Measurements from ENCODE around the gene APC2. TPM values are rescaled to one million over a fixed set of nuclear protein-coding genes. Genes with fewer than 3 reads are reported as not detected.
"Not testable (repeated sequence)": the region's sequence is repeated elsewhere in the genome, so short reads cannot be mapped to it uniquely, and the experiment has no call there.

The APC2 gene
- total RNA-seq, 1 donor from 2014 or later = 0.17 TPM

- DNase-seq (no peak), ATAC-seq (no peak)
- intact Hi-C loops (cut with micrococcal nuclease) = no loop called here
These were observed 22.6 kb upstream of the APC2 start for GRCh38 chr19:1427221-1427920.

- DNase-seq (no peak), ATAC-seq (peak; percentile 33)
- intact Hi-C loops (cut with micrococcal nuclease) = no loop called here
These were observed 21.1 kb upstream of the APC2 start for GRCh38 chr19:1428738-1429391.

- DNase-seq = peak; percentile 78
- peak; percentile 88 for ATAC-seq
- intact Hi-C loops (cut with micrococcal nuclease) = no loop called here
These were observed 20.2 kb upstream of the APC2 start for GRCh38 chr19:1429750-1430149.

DNA sequence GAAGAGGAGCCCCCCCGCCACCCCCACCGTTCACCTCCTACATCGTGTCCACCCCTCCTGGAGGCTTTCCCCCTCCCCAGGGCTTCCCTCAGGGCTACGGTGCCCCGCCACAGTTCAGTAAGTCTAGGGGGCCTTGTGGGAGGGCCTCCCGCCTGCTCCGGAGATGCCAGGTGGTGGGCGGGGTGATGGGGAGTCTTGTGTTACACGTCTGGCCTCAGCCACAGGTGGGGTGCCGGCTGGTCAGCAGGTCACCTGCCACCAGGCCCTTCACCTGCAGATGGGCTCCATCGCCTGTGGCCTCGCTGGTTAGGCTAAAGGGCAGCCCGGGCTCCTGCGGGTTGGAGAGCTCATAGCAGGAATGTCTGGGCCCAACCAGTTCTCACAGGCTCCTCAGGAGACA lies 19.7 kb upstream of the APC2 start:
- intact Hi-C loops (cut with micrococcal nuclease) = no loop called here
- ATAC-seq = peak; percentile 1

DNA sequence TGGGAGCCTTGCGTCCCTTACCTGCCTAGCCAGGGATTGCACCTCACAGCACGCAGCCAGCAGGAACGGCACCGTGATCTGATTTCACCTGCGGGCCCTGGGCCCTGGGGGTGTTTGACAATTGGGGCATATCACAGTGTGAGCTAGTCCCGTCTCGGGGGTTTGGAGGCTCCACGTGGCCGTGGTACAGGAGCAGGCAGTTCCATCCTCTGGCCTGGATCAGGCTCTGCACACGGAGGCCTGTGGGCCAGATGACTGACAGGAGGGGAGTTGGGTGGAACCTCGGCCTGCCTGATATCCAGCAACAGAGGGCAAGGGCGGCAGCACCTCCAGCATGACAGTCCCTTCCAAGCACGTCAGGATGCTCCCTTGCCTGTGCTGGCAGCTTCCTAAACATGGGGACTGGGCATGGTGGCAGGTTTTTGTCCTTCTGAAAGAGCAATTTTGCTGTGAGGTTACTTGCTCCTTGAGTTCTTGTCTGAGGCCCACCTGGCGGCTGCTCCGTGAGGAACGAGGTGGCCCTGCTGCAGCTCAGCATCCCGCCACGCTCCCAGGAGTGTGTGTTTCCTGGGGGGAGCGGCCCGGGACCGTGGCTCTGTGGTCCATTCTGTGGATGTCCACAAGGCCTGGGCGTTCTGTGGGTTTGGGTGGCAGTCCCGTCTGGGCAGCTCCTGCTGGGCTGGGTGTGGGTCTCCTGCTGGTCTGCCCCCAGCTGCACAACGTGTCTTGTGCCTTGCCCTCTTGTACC lies 18.0 kb upstream of the APC2 start:
- intact Hi-C loops (cut with micrococcal nuclease) = no loop called here
- no peak for DNase-seq
- ATAC-seq = no peak

More for the DNA sequence above, 19.7 kb upstream of the APC2 start:
- DNase-seq = no peak

DNA sequence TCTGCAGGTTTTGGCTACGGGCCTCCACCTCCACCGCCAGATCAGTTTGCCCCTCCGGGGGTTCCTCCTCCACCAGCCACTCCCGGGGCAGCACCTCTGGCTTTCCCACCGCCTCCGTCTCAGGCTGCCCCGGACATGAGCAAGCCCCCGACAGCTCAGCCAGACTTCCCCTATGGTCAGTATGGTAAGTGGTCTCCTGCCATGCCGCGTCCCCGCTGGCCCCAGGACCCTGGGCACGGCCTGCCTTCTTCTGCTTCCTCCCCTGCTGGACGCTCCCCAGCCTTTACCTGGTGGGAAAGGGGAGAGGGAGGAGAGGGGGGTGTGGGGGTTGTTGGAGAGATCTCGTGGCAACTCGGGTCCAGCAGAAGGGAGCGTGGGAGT lies 17.4 kb upstream of the APC2 start:
- intact Hi-C loops (cut with micrococcal nuclease) = no loop called here
- DNase-seq (no peak), ATAC-seq (no peak)

DNA sequence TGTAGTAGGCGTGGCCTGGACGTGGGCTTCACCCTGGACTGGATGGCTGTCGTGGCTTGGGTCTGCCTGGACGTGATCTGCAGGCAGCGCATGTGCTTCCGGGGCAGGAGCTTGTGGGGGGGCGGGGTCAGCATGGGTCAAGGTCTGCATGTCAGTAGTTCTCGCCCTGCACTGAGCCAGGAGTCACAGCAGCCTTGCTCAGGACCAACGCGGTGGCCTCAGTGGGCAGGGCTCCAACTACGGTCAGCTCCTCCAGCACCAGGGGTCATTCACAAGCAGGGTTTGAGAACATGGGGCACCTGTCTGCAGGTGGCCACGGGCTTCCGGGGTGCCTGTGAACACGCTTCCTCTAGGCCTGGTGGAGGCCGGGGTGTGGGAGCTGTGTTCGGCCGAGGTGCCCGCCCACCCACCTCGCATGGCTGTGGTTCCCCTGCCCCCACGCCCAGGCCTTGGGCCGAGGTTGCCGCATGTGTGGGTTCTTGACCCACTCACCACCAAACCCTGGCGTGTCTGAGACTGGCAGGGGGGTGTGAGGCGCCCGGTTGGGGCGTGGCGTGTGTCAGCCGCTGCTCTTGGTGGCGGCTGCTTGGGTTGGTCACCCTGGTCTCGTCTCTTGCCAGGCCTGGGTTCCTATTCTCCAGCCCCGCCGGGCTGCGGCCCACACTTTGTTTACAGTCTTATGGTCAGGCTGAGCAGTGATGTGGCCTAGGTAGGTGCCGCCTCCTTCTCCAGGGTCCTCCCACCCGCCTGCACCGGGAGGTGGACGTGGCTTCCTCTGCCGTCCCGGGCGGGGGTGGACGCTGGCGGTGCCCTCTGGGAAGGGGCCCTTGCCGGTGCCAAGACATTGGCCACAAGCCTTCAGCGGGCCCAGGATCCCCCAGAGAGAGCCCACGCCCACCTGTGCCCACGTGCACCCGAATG lies 16.5 kb upstream of the APC2 start:
- intact Hi-C loops (cut with micrococcal nuclease) = no loop called here
- ATAC-seq (no peak), DNase-seq (no peak)

GRCh38 chr19:1434040-1434366 lies 15.9 kb upstream of the APC2 start:
- intact Hi-C loops (cut with micrococcal nuclease) = no loop called here
- no peak for ATAC-seq
- DNase-seq = no peak

DNA sequence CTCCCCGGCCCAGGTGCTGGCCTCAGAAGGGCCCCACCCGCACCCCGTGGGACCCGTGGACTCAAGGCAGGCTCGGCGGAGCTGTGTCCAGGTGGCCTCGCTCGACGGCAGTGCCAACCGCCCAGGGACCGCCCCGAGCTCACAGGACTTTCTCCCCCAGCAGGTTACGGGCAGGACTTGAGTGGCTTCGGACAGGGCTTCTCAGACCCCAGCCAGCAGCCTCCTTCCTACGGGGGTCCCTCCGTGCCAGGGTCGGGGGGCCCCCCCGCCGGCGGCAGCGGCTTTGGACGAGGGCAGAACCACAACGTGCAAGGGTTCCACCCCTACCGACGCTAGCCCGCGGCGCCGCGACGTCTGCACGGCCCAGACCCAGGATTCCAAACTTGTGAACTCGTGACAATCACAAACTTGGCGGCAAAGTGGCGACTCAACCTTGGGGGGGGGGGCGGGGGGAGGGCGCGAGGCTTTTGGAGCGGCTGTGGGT lies 15.3 kb upstream of the APC2 start:
- ATAC-seq (no peak), DNase-seq (no peak)
- intact Hi-C loops (cut with micrococcal nuclease) = no loop called here

DNA sequence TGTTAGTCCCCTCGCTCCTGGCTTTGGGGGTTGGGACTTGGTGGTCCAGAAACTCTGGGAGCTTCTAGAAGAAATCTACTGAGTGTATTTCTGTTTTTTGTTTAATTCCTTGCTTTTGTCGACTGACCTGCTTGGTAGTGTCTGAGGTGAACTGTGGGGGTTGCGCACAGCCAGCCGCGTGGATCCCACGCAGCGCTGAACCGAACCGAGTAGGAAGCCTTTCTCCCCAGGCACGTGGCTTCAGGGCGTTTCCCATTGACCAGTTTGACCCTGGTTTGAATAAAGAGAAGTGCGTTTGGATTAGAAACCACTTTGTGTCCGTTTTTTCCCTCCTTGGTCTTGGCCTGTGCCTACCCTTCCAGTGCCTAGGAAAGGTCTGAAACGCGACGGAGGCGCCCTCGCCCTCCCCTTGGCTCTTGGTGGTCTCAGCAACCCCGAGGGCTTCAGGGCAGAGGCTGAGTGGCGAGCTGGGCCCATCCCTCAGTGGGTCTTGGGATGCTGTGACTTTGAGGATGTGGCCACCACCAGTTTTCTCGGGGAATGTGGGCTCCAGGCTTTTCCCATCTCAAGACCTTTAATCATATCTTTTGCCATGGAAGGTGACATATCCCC lies 14.4 kb upstream of the APC2 start:
- intact Hi-C loops (cut with micrococcal nuclease) = no loop called here
- DNase-seq (no peak), ATAC-seq (no peak)

GRCh38 chr19:1437609-1438008 lies 12.3 kb upstream of the APC2 start:
- ATAC-seq (no peak), DNase-seq (no peak)
- intact Hi-C loops (cut with micrococcal nuclease) = no loop called here

DNA sequence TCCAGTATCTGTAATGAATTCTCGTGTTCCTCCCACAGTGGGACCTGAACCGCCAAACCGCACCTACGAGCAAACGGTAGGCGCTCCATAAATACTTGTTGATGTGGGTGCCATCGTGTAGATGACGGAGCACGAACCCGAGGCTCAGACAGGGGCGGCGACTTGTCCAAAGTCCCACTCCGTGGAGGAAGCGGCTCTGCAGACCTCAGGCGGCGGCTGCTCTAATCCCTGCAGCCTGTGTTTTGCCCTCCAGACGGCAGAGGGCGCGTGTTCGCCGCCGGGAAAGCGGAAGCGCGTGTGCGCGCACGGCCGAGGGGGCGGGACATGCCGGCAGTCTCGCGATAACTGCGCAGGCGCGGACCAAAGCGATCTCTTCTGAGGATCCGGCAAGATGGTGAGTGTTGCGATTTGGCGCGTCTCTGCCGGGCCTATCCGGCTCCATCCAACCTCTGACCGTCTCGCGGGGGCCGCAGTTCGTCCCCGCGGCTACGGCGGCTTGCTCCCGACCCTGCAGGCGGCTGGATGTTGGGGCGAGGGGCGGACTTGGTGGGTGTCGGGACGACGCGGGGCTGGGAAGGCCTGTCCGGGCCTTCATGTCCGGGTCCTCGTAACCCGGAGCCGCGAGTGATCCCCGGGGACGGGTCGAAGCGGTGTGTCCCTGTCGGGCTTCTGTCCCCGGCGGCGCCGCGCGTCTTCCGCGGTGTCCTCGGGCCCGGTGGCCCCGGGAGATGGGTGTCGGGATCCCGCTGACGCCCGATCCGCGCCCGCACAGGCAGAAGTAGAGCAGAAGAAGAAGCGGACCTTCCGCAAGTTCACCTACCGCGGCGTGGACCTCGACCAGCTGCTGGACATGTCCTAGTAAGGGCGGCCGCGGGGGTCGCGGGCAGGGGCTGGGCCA lies 11.6 kb upstream of the APC2 start, which contains the start of gene RPS15:
Gene RPS15, plus strand, starts transcription at position 362 of the 898 bp plus-strand sequence. Its CDS starts 30 bp downstream, at position 392.
- DNase-seq = peak; percentile 98
- intact Hi-C loops (cut with micrococcal nuclease) = no loop called here
- ATAC-seq = peak; percentile 92

- no peak for ATAC-seq
- intact Hi-C loops (cut with micrococcal nuclease) = no loop called here
- no peak for DNase-seq
These were observed 11.0 kb upstream of the APC2 start for GRCh38 chr19:1438933-1439354.

DNA sequence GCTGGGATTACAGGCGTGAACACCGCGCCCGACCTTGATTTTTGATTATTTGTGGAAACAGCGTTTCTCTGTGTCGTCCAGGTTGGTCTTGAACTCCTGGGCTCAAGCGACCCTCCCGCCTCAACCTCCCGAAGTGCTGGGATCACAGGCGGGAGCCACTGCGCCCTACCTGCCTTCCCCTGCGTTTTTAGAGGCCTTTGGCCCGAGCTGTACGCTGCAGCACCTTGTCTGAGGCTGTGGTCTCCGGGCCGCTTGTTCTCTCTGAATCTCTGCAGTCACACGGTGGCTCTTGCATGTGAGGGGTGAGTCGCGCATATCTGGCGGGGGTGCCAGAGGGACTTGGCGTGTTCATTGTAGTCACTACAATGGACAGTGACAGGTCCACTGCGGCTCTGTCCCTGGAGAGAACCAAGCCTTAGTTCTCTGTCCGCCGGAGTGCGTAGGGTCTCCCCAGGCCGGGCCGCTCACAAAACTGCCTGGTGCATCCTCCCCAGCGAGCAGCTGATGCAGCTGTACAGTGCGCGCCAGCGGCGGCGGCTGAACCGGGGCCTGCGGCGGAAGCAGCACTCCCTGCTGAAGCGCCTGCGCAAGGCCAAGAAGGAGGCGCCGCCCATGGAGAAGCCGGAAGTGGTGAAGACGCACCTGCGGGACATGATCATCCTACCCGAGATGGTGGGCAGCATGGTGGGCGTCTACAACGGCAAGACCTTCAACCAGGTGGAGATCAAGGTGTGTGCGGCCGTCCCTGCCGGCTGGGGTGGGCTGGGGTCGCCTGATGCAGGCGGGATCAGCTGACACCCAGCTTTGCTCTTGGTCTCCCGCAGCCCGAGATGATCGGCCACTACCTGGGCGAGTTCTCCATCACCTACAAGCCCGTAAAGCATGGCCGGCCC lies 10.2 kb upstream of the APC2 start:
- ATAC-seq; DNase-seq; intact Hi-C loops (cut with micrococcal nuclease): not testable (repeated sequence)

DNA sequence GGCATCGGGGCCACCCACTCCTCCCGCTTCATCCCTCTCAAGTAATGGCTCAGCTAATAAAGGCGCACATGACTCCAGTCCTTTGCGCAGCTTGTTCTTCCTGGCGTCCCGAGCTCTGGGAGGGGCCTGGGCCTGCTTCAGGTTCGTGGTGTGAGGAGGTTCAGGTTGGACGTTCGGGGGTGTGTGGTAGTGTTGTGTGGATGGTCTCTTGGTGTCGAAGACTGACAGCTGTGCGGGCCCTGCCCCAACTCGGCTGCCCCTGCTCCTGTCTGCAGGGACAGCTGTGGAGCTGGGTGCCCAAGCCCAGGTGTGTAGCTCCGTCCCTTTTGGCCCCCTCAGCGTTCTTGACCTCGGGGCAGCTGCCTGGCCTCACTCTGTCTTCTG lies 9.5 kb upstream of the APC2 start:
- ATAC-seq (no peak), DNase-seq (no peak)
- intact Hi-C loops (cut with micrococcal nuclease) = no loop called here

- intact Hi-C loops (cut with micrococcal nuclease) = no loop called here
- no peak for DNase-seq
- no peak for ATAC-seq
These were observed 8.9 kb upstream of the APC2 start for GRCh38 chr19:1441022-1441426.
